ENCODE results near the gene OCIAD2.
"Not testable (repeated sequence)": the region's sequence is repeated elsewhere in the genome, so short reads cannot be mapped to it uniquely, and the experiment has no call there.

Gene OCIAD2

DNA sequence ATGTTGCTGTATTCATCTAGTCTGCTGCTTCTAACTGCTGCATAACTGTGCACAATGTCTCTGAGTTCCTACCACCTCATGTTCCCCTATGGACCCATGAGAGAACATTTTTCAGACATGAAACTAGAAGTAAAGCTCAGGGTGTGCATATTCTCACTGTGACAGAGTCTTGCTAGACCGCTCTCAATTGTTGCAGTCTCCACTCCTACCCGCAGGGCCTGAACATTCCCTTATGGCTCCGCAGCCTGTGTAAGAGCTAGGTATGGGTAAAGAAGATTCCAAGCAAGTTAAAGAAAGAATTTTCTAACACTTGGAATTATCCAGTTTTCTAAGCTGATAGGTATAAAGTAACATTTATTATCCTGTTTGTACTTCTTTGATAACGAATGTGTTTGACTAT, 5.4 kb downstream of the OCIAD2 start:
- TF ChIP-seq, protein P1, sequence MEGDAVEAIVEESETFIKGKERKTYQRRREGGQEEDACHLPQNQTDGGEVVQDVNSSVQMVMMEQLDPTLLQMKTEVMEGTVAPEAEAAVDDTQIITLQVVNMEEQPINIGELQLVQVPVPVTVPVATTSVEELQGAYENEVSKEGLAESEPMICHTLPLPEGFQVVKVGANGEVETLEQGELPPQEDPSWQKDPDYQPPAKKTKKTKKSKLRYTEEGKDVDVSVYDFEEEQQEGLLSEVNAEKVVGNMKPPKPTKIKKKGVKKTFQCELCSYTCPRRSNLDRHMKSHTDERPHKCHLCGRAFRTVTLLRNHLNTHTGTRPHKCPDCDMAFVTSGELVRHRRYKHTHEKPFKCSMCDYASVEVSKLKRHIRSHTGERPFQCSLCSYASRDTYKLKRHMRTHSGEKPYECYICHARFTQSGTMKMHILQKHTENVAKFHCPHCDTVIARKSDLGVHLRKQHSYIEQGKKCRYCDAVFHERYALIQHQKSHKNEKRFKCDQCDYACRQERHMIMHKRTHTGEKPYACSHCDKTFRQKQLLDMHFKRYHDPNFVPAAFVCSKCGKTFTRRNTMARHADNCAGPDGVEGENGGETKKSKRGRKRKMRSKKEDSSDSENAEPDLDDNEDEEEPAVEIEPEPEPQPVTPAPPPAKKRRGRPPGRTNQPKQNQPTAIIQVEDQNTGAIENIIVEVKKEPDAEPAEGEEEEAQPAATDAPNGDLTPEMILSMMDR (IDR thresholded peaks at IDR 0.05; ENCODE audit: insufficient read depth, missing control alignments) = no peak
- no peak for FAIRE-seq
- no peak for DNase-seq (ENCODE audit: insufficient read length, low spot score)

DNA sequence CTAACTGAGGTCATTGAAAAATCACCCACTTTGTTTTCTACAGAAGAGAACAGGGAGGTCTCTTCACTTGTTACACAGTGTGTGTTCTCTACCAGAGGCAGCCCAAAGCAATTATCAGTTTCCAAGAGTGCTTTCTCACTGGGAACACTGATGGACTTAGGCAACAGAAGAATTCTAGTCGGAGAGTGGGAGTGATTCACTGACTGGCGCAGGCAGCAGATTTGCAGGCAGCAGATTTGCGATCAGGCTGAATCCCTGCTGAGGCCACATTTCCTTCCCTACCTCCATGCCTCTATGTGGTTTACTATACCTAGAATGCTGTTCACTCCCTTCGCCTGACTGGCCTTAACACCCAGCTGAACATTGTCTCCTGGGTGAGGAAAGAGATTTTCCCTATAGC, 6.6 kb downstream of the OCIAD2 start:
- TF ChIP-seq, protein P1 (IDR thresholded peaks at IDR 0.05; ENCODE audit: insufficient read depth, missing control alignments) = no peak
- FAIRE-seq (no peak), DNase-seq (ENCODE audit: insufficient read length, low spot score) (no peak)

DNA sequence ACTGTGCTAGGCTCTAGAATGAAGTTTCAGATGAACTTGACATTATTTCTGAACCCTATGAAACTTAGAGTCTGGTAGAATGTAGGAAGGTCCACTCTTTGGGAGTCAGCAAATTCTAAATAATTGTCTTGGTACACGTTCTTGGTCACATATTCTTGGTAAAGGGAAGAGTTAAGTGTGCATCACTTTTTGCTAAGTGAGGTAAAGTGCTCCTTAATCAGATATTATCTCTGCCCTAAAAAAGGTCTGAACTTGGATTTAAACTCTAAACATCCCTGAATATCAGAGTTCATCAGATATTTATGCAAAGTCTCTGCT, 7.2 kb downstream of the OCIAD2 start:
- TF ChIP-seq, protein P1 (IDR thresholded peaks at IDR 0.05; ENCODE audit: insufficient read depth, missing control alignments) = no peak

DNA sequence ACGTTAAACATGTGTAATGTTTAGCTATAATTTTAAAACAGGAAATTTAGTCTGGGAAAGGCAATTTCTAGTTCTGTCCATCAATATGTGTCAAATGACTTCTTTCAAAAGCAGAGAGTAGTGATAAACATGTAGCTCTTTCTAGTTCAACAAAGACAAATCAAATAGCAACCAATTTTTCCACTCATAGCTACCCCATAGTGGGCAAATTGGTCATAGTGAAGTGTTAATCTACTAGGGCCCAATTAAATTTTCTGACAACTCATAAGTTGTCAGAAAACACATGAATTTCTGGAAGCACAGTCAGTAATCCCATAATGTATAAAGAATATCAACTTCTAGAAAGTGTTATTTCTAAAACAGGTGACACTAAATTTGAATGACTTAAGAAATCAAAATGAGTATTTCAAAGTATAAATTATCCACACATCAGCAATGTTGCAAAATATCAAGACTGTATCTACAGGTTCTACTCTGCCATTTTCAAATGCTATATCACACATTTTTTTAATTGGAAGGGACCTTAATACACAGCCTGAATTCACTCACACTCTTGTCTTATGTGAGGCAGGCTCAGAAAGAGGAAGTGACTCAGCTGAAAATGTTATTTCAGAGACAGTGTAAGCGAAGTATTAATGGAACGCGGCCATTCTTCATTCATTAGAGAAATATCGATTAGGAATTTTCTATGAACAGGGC, 7.7 kb downstream of the OCIAD2 start:
- DNase-seq (ENCODE audit: insufficient read length, low spot score) = no peak
- TF ChIP-seq, protein P1 (IDR thresholded peaks at IDR 0.05; ENCODE audit: insufficient read depth, missing control alignments) = no peak

More for the DNA sequence above, 7.2 kb downstream of the OCIAD2 start:
- no peak for FAIRE-seq
- no peak for DNase-seq (ENCODE audit: insufficient read length, low spot score)

DNA sequence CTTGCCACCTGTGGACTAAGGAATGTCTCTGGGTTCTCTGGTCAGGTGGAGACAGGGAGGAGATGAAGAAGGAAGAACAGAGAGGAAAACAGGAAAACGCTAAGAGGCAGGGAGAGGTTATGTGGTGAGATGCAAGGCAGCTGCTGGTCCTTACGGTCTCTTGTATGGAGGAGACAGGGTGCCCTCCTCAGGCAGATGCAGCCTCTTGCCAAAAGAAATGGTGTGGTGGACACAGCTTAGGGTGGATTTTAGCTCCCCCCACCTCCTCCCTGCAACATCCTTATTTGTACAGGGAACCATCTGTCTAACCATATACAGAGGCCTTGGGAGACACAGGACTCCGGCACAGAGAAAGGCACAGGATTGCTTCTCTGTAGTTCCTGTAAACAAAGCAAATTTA, 9.7 kb downstream of the OCIAD2 start:
- DNase-seq (ENCODE audit: insufficient read length, low spot score) (no peak), FAIRE-seq (no peak)
- TF ChIP-seq, protein P1 (IDR thresholded peaks at IDR 0.05; ENCODE audit: insufficient read depth, missing control alignments) = peak; percentile 3

More for the DNA sequence above, 7.7 kb downstream of the OCIAD2 start:
- FAIRE-seq = no peak

DNA sequence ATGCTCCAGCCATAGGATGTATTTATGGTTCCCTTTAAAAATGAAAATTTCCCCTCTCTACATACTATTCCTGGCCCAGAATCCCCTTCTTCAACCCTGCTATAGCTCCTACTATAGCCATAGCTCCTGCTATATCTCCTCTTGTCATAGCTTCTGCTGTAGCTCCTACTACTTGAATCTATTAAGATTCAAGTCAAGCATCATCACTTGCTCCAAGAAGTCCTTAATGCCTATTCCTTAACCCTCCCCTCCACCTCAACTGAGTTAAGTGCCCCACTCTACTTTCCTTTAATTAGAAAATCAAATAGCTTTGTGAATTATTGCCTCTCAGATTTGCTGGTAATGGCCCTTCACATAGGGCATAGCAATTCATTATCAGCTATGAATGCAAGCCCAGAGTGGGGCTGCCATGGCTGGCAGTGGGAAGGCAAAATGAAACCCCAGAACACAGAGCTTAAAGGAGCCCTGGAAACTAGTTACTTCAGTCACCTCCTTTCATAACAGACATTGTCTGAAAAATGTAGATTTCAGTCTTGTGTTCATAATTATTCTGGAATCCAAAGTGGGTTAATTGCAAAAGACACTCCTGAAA, 15.4 kb downstream of the OCIAD2 start:
- no peak for FAIRE-seq
- no peak for DNase-seq (ENCODE audit: insufficient read length, low spot score)
- TF ChIP-seq, protein P1 (IDR thresholded peaks at IDR 0.05; ENCODE audit: insufficient read depth, missing control alignments) = no peak

DNA sequence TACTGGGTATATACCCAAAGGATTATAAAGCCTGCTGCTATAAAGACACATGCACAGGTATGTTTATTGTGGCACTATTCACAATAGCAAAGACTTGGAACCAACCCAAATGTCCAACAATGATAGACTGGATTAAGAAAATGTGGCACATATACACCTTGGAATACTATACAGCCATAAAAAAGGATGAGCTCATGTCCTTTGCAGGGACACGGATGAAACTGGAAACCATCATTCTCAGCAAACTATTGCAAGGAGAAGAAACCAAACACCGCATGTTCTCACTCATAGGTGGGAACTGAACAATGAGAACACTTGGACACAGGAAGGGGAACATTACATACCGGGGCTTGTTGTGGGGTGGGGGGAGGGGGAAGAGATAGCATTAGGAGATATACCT, 16.8 kb downstream of the OCIAD2 start:
- FAIRE-seq = not testable (repeated sequence)

DNA sequence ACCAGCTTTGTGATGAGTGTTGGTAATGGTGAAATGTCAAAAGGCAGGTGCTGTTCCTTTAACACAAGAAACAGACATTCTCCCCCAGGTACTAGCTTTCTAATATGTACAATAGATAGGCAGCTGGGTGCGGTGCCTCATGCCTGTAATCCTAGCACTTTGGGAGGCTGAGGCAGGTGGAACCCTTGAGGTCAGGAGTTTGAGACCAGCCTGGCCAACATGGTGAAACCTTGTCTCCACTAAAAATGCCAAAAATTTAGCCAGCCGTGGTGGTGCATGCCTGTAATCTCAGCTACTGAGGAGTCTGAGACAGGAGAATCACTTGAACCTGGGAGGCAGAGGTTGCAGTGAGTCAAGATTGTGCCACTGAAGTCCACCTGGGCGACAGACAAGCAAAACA, 24.9 kb downstream of the OCIAD2 start:
- not testable (repeated sequence) for DNase-seq (ENCODE audit: insufficient read length, low spot score); FAIRE-seq

More for the DNA sequence above, 16.8 kb downstream of the OCIAD2 start:
- DNase-seq (ENCODE audit: insufficient read length, low spot score) = not testable (repeated sequence)
